ENCODE data around the gene C22orf39.

- TF ChIP-seq NFYB (IDR thresholded peaks at IDR 0.05; ENCODE audit: insufficient read depth, low read depth, low read length) = no peak
- TF ChIP-seq CTCF (IDR thresholded peaks at IDR 0.05 in 2 of 3, conservative IDR thresholded peaks at IDR 0.05 in 1 of 3; ENCODE audit: control insufficient read depth in 2 of 3, extremely low read depth in 1 of 3, insufficient read depth in 1 of 3, low read depth in 3 of 3, low read length in 3 of 3) = no peak
- TF ChIP-seq MTA2 (IDR thresholded peaks at IDR 0.05; ENCODE audit: low read depth) = no peak
- no peak for TF ChIP-seq ATF3 (IDR thresholded peaks at IDR 0.05; ENCODE audit: borderline replicate concordance, extremely low read depth, low read depth, low read length)
- TF ChIP-seq NBN (IDR thresholded peaks at IDR 0.05) = no peak
These were observed 33.3 kb upstream of the C22orf39 start for GRCh38 chr22:19480789-19481188.
